Mesenchymal stem cell (in vitro differentiated cells and primary cell): Measurements from ENCODE around the gene EDA.

ENCODE experiments used
- DNase-seq: peaks from one replicate; pipeline ENCODE4 v3.0.0-alpha.2; 2013
- H2AFZ ChIP-seq: one replicate; pipeline ENCODE4 v1.6.1; 2013; ENCODE audit warnings: low read depth, mild to moderate bottlenecking, control low read depth, inconsistent platforms, low read length, moderate library complexity
- H2AK5ac ChIP-seq: 2 replicates; pipeline ENCODE4 v1.6.1; 2013; ENCODE audit warnings: low read length, moderate library complexity, mild to moderate bottlenecking, inconsistent platforms; ENCODE audit not compliant: severe bottlenecking
- H2BK120ac ChIP-seq: one replicate; pipeline ENCODE4 v1.6.1; 2013; ENCODE audit warnings: low read depth, mild to moderate bottlenecking, inconsistent platforms, low read length, moderate library complexity
- H2BK12ac ChIP-seq, 2 experiments: one replicate each; pipeline ENCODE4 v1.6.1; 2013; ENCODE audit warnings: inconsistent platforms in 2 of 2, low read length in 2 of 2, mild to moderate bottlenecking in 2 of 2, moderate library complexity in 2 of 2, control low read depth in 1 of 2
- H2BK15ac ChIP-seq: one replicate; pipeline ENCODE4 v1.6.1; 2013; ENCODE audit warnings: mild to moderate bottlenecking, low read depth, inconsistent platforms; ENCODE audit not compliant: poor library complexity, severe bottlenecking
- H2BK5ac ChIP-seq: 2 replicates; pipeline ENCODE4 v1.6.1; 2013; ENCODE audit warnings: low read depth, mild to moderate bottlenecking, low read length, control low read depth, inconsistent platforms; ENCODE audit not compliant: poor library complexity, severe bottlenecking
- H3K14ac ChIP-seq, 2 experiments: one replicate each; pipeline ENCODE4 v1.6.1; 2013; ENCODE audit warnings: inconsistent platforms in 2 of 2, low read length in 2 of 2, control low read depth in 1 of 2, mild to moderate bottlenecking in 1 of 2, moderate library complexity in 1 of 2
- H3K18ac ChIP-seq, 2 experiments: one replicate each; pipeline ENCODE4 v1.6.1; 2013; ENCODE audit warnings: inconsistent platforms in 2 of 2, low read length in 2 of 2, control low read depth in 1 of 2, low read depth in 1 of 2, mild to moderate bottlenecking in 1 of 2
- H3K23ac ChIP-seq, 2 experiments: one replicate each; pipeline ENCODE4 v1.6.1; 2013; ENCODE audit warnings: inconsistent platforms in 2 of 2, low read length in 2 of 2, mild to moderate bottlenecking in 2 of 2, moderate library complexity in 2 of 2, control low read depth in 1 of 2
- H3K27ac ChIP-seq: 2 replicates; pipeline ENCODE4 v1.5.1; 2013; ENCODE audit warnings: mild to moderate bottlenecking, moderate library complexity, low read length, control low read depth, inconsistent platforms; ENCODE audit not compliant: poor library complexity, severe bottlenecking
- H3K27me3 ChIP-seq, 2 experiments: 2 replicates each; pipeline versions ENCODE4 v1.6.1 to v1.7.0; 2013; ENCODE audit warnings: low read length in 2 of 2, mild to moderate bottlenecking in 2 of 2, moderate library complexity in 2 of 2, control low read depth in 1 of 2, inconsistent platforms in 1 of 2; ENCODE audit not compliant: control insufficient read depth in 1 of 2, insufficient read depth in 1 of 2
- H3K36me3 ChIP-seq, 2 experiments: 2 replicates each; pipeline versions ENCODE4 v1.6.1 to v1.7.0; 2013; ENCODE audit warnings: low read length in 2 of 2, control low read depth in 1 of 2, inconsistent platforms in 1 of 2, low read depth in 1 of 2, mild to moderate bottlenecking in 1 of 2; ENCODE audit not compliant: insufficient read depth in 2 of 2, control insufficient read depth in 1 of 2
- H3K4ac ChIP-seq, 2 experiments: one replicate each; pipeline ENCODE4 v1.6.1; 2013; ENCODE audit warnings: inconsistent platforms in 2 of 2, low read length in 2 of 2, mild to moderate bottlenecking in 2 of 2, moderate library complexity in 2 of 2, control low read depth in 1 of 2, low read depth in 1 of 2
- H3K4me1 ChIP-seq: 2 replicates; pipeline ENCODE4 v1.6.1; 2013; ENCODE audit warnings: low read depth, low read length, control low read depth; ENCODE audit not compliant: control insufficient read depth, insufficient read depth
- H3K4me2 ChIP-seq: 2 replicates; pipeline ENCODE4 v1.6.1; 2013; ENCODE audit warnings: low read length, mild to moderate bottlenecking, inconsistent platforms; ENCODE audit not compliant: poor library complexity, severe bottlenecking
- H3K4me3 ChIP-seq, 2 experiments: 2 replicates each; pipeline versions ENCODE4 v1.5.1 to v1.7.0; 2013; ENCODE audit warnings: low read length in 2 of 2, mild to moderate bottlenecking in 2 of 2, control low read depth in 1 of 2, low read depth in 1 of 2; ENCODE audit not compliant: insufficient read depth in 1 of 2
- H3K79me1 ChIP-seq: replicated peaks from 2 replicates; pipeline ENCODE4 v1.6.1; 2013; ENCODE audit warnings: mild to moderate bottlenecking, control low read depth, low read length, inconsistent platforms; ENCODE audit not compliant: poor library complexity, severe bottlenecking
- H3K9ac ChIP-seq: 2 replicates; pipeline ENCODE4 v1.7.0; 2013; ENCODE audit warnings: mild to moderate bottlenecking, low read length, moderate library complexity
- H3K9me3 ChIP-seq: 2 replicates; pipeline ENCODE4 v1.7.0; 2013; ENCODE audit warnings: mild to moderate bottlenecking, low read length; ENCODE audit not compliant: control insufficient read depth
- H4K8ac ChIP-seq: one replicate; pipeline ENCODE4 v1.6.1; 2013; ENCODE audit warnings: inconsistent platforms, mild to moderate bottlenecking, low read length, moderate library complexity
- H4K91ac ChIP-seq: one replicate; pipeline ENCODE4 v1.6.1; 2013; ENCODE audit warnings: mild to moderate bottlenecking, low read length, inconsistent platforms
- WGBS: methylation state at CpG from one replicate; pipeline ENCODE4 v1.1.7; 2013; ENCODE audit warnings: mixed read lengths; 5-methylcytosine and 5-hydroxymethylcytosine counted together

EDA gene

DNA sequence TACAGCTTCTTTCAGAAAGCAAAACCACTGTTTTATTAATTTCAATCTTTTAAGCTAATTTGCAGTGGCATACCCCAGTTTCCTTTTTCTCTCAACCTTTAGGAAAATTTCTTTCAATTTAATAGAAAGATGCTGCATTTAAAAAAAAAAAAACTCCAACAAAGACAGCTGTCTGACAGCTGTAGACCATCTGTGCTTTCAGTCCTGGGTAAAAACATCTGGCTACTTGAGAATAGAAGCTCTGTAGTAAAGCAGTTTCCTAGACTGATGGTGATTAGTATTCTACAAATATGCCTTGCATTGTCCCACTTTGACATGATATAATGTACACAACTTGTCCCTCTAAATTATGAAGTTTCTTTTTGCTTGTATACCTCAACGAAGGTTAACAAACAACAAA, 197.8 kb downstream of the EDA start:
- Histone ChIP-seq H3K18ac (no peak overlapping the region), H4K91ac (no peak overlapping the region), H3K4me3 (no peak overlapping the region), H4K8ac (no peak overlapping the region), H3K23ac (no peak overlapping the region), H3K4me2 (no peak overlapping the region), H2BK5ac (no peak overlapping the region), H2BK15ac (no peak overlapping the region), H2AFZ (no peak overlapping the region), H2BK12ac (no peak overlapping the region), H2BK120ac (no peak overlapping the region), H2AK5ac (no peak overlapping the region), H3K27ac (no peak overlapping the region), H3K9me3 (peaks cover 10% of the 10 kb centered on the region), H3K27me3 (peaks cover 0 to 15% of the 10 kb centered on the region in 2 experiments), H3K4ac (no peak overlapping the region), H3K9ac (no peak overlapping the region), H3K14ac (no peak overlapping the region), H3K36me3 (no peaks in the 10 kb centered on the region), H3K79me1 (no peaks in the 10 kb centered on the region), H3K4me1 (no peaks in the 10 kb centered on the region)
- no peak for DNase-seq
- WGBS = no CpG with 5 or more reads among the region's 1 CpG

DNA sequence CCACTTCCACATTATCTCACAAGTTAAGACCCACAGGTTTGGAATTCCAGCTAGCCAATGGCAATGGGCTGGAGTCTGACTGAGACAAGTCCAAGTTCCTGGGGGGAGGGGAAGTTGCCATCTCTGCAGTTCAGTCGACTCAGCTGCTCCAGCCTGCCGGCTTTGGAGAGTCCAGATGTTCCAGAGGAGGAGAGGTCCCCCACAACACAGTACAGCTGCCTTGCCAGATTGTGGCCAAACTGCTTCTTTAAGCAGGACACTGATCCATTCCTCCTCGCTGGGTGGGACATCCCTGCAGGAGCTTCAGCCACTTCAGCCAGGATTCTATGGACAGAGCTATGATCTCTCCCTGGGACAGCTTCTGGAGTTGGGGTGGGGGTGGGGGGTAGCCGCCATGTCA, 199.2 kb downstream of the EDA start:
- Histone ChIP-seq H2BK12ac (no peak overlapping the region), H4K91ac (no peak overlapping the region), H3K9me3 (peaks cover 10% of the 10 kb centered on the region), H3K36me3 (no peaks in the 10 kb centered on the region), H3K4me3 (no peak overlapping the region), H3K9ac (no peak overlapping the region), H2AFZ (no peak overlapping the region), H2BK120ac (no peak overlapping the region), H4K8ac (no peak overlapping the region), H2BK15ac (no peak overlapping the region), H3K4me1 (no peaks in the 10 kb centered on the region), H2AK5ac (no peak overlapping the region), H3K23ac (no peak overlapping the region), H3K27ac (no peak overlapping the region), H3K14ac (no peak overlapping the region), H3K79me1 (no peaks in the 10 kb centered on the region), H3K27me3 (peaks cover 0 to 8% of the 10 kb centered on the region in 2 experiments), H3K4me2 (no peak overlapping the region), H3K4ac (no peak overlapping the region), H3K18ac (no peak overlapping the region), H2BK5ac (no peak overlapping the region)
- WGBS = 78% methylated on average over 1 of the region's 4 CpGs
- DNase-seq = no peak

DNA sequence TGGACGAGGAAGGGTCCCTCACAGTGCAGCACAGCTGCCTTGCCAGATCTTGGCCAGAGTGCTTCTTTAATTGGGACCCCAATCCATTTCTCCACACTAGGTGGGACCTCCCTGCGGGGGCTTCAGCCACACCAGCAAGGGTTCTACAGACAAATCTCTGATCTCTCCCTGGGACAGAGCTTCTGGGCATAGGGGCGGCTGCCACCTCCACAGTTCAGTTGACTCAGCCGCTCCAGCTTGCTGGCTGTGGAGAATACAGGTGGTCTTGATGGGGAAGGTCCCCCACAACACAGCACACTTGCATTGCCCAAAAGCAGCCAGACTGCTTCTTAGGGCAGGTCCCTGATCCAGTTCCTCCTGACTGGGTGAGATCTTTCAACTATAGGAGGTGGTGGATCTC, 199.6 kb downstream of the EDA start:
- Histone ChIP-seq H2AK5ac (no peak overlapping the region), H2BK5ac (no peak overlapping the region), H3K27ac (no peak overlapping the region), H3K9me3 (peaks cover 10% of the 10 kb centered on the region), H3K79me1 (no peaks in the 10 kb centered on the region), H3K27me3 (peaks cover 0 to 8% of the 10 kb centered on the region in 2 experiments), H3K4me2 (no peak overlapping the region), H4K91ac (no peak overlapping the region), H3K4me3 (no peak overlapping the region), H2BK120ac (no peak overlapping the region), H3K23ac (no peak overlapping the region), H2BK12ac (no peak overlapping the region), H2AFZ (no peak overlapping the region), H3K4me1 (no peaks in the 10 kb centered on the region), H3K4ac (no peak overlapping the region), H3K14ac (no peak overlapping the region), H3K18ac (no peak overlapping the region), H4K8ac (no peak overlapping the region), H2BK15ac (no peak overlapping the region), H3K36me3 (no peaks in the 10 kb centered on the region), H3K9ac (no peak overlapping the region)
- no peak for DNase-seq
- WGBS = 96% methylated on average over 3 of the region's 4 CpGs

DNA sequence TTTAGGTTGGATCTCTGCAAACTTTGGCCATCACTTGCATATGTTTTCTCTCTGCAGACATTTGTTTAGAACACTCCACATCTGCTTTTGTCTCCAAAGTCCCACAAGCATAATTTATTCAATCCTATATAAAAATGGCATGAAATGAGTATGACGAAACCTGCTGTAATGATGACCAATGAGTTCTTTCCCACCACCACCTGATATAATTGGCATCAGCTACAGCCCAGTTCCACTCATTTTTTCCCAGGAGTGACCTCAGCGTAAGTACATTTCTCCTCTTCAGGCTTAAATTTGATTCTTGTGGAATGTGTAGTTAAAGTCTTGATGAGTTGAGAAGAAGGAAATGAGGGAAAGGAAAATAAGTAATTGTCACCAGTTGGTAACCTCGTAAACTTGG, 228.7 kb downstream of the EDA start:
- H3K27ac ChIP-seq = no peak overlapping the region
- no peak overlapping the region for H2BK15ac ChIP-seq
- H2BK120ac ChIP-seq = no peak overlapping the region
- H3K9ac ChIP-seq = no peak overlapping the region
- no peak overlapping the region for H3K4ac ChIP-seq
- H3K4me1 ChIP-seq = no peaks in the 10 kb centered on the region
- no peak overlapping the region for H2BK5ac ChIP-seq
- H2AFZ ChIP-seq = no peak overlapping the region
- WGBS = 67% methylated on average over 2 of the region's 3 CpGs
- H4K91ac ChIP-seq = no peak overlapping the region
- no peak overlapping the region for H3K4me2 ChIP-seq
- H3K9me3 ChIP-seq = no peaks in the 10 kb centered on the region
- no peak overlapping the region for H3K23ac ChIP-seq
- no peaks in the 10 kb centered on the region for H3K36me3 ChIP-seq
- H3K4me3 ChIP-seq = no peak overlapping the region
- peaks cover 0 to 3% of the 10 kb centered on the region in 2 experiments for H3K27me3 ChIP-seq
- H3K79me1 ChIP-seq = no peaks in the 10 kb centered on the region
- no peak overlapping the region for H4K8ac ChIP-seq
- no peak for DNase-seq
- no peak overlapping the region for H3K18ac ChIP-seq
- H2AK5ac ChIP-seq = no peak overlapping the region
- no peak overlapping the region for H3K14ac ChIP-seq
- no peak overlapping the region for H2BK12ac ChIP-seq
